ENCODE data around the gene OR5M11. TPM values are rescaled to one million over a fixed set of nuclear protein-coding genes. Genes with fewer than 3 reads are reported as not detected.
"Not testable (repeated sequence)": the region's sequence is repeated elsewhere in the genome, so short reads cannot be mapped to it uniquely, and the experiment has no call there.

OR5M11 gene
- not detected for total RNA-seq

DNA sequence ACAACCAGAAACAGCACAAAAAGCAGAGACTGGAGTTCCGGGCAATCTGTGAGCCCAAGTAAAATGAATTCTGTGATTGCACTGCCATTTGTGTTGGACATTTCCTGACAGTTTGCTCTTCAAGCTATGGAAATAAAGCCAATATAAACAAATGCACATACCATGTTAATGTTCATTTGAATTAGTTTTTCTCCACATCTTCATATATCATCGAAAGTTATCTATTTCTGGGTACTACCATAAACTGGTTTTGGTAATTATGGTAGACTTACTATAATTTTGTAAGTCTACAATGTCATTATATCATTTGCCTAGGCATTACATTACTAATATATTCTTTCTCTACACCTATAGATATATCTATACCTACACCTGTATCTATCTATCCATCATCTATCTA lies at the start of gene OR5M11:
Gene OR5M11 (minus strand): TSS at position 101 of the 400 bp plus-strand sequence. CDS start 0 bp downstream, at position 101.
- Histone ChIP-seq H3K4me1 (ENCODE audit: control insufficient read depth in 1 of 2, low read depth in 2 of 2) (no peaks in the 10 kb centered on the region), H3K36me3 (no peaks in the 10 kb centered on the region), H3K27me3 (replicated peaks; ENCODE audit: insufficient read depth) (no peaks in the 10 kb centered on the region), H3K4me3 (no peak within 1 kb of the TSS), H3K27ac (no peak within 1 kb of the TSS), H3K9me3 (no peaks in the 10 kb centered on the region)
- TF ChIP-seq, protein P1, sequence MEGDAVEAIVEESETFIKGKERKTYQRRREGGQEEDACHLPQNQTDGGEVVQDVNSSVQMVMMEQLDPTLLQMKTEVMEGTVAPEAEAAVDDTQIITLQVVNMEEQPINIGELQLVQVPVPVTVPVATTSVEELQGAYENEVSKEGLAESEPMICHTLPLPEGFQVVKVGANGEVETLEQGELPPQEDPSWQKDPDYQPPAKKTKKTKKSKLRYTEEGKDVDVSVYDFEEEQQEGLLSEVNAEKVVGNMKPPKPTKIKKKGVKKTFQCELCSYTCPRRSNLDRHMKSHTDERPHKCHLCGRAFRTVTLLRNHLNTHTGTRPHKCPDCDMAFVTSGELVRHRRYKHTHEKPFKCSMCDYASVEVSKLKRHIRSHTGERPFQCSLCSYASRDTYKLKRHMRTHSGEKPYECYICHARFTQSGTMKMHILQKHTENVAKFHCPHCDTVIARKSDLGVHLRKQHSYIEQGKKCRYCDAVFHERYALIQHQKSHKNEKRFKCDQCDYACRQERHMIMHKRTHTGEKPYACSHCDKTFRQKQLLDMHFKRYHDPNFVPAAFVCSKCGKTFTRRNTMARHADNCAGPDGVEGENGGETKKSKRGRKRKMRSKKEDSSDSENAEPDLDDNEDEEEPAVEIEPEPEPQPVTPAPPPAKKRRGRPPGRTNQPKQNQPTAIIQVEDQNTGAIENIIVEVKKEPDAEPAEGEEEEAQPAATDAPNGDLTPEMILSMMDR (IDR thresholded peaks at IDR 0.05) = no peak
- DNase-seq (ENCODE audit: low spot score) (no peak), ATAC-seq (ENCODE audit: insufficient number of reproducible peaks, low FRiP score, low read depth) (no peak)

DNA sequence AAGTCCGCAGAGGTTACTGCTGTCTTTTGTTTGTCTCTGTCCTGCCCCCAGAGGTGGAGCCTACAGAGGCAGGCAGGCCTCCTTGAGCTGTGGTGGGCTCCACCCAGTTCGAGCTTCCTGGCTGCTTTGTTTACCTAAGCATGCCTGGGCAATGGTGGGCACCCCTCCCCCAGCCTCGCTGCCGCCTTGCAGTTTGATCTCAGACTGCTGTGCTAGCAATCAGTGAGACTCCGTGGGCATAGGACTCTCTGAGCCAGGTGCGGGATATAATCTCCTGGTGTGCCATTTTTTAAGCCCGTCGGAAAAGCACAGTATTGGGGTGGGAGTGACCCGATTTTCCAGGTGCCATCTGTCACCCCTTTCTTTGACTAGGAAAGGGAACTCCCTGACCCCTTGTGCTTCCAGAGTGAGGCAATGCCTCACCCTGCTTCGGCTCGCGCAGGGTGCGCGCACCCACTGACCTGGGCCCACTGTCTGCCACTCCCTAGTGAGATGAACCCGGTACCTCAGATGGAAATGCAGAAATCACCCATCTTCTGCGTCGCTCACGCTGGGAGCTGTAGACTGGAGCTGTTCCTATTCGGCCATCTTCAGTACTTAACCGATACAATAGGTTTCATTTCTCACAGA lies 49.1 kb upstream of the OR5M11 start:
- not testable (repeated sequence) for H3K9me3 ChIP-seq; DNase-seq (ENCODE audit: low spot score); H3K4me1 ChIP-seq (ENCODE audit: control insufficient read depth in 1 of 2, low read depth in 2 of 2); ATAC-seq (ENCODE audit: insufficient number of reproducible peaks, low FRiP score, low read depth); H3K27ac ChIP-seq; H3K27me3 ChIP-seq (replicated peaks; ENCODE audit: insufficient read depth); H3K4me3 ChIP-seq; H3K36me3 ChIP-seq

DNA sequence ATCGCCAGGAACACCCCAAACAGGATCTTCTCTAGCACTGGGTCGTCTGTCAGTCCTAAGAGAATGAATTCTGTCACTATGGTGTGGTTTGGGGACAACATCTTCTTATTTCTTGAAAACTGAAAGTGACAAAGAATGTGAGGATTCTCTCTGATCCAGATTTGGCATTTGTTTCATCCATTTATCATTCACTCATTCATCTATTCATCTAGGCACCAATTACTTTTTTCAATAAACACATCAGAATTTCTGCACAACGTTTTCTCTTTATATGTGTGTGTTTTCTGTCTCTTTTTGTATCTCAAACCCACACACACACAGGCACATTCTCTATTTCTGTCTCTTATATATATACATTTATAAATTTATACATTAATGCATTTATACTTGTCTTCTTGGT lies 34.6 kb upstream of the OR5M11 start, which contains the start of gene OR5M10:
Gene OR5M10 (minus strand): TSS at position 101 of the 400 bp plus-strand sequence. CDS start 0 bp downstream, at position 101.
- Histone ChIP-seq H3K36me3 (no peaks in the 10 kb centered on the region), H3K4me3 (no peak within 1 kb of the TSS), H3K9me3 (no peaks in the 10 kb centered on the region), H3K4me1 (ENCODE audit: control insufficient read depth in 1 of 2, low read depth in 2 of 2) (no peaks in the 10 kb centered on the region), H3K27ac (no peak within 1 kb of the TSS), H3K27me3 (replicated peaks; ENCODE audit: insufficient read depth) (no peaks in the 10 kb centered on the region)
- DNase-seq (ENCODE audit: low spot score) (no peak), ATAC-seq (ENCODE audit: insufficient number of reproducible peaks, low FRiP score, low read depth) (no peak)
- TF ChIP-seq, protein P1 (IDR thresholded peaks at IDR 0.05) = no peak

DNA sequence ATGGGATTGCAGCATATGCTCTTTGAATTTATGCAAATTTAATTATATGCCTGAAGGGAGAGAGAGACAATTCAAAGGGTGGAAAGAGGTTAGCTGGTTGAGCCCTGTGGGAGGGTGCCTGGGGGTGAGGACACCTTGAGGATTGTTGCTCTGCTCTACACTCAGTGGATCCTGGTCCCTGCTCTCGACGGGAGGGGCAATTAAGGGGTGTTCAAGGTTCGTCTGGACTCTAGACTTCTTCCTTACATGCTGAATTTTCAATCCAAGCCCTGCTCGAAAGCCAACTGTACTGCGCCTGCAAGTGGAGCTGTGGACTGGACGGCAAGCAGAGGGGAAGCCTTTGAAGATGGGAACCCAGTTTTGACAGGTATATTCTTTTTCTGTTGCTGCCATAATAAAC lies 15.5 kb upstream of the OR5M11 start:
- Histone ChIP-seq H3K36me3 (no peaks in the 10 kb centered on the region), H3K4me1 (ENCODE audit: control insufficient read depth in 1 of 2, low read depth in 2 of 2) (no peaks in the 10 kb centered on the region), H3K27me3 (replicated peaks; ENCODE audit: insufficient read depth) (no peaks in the 10 kb centered on the region), H3K9me3 (no peaks in the 10 kb centered on the region), H3K27ac (no peak overlapping the region), H3K4me3 (no peak overlapping the region)
- ATAC-seq (ENCODE audit: insufficient number of reproducible peaks, low FRiP score, low read depth) = no peak
- TF ChIP-seq, protein P1 (IDR thresholded peaks at IDR 0.05) = no peak
- DNase-seq (ENCODE audit: low spot score) = no peak

DNA sequence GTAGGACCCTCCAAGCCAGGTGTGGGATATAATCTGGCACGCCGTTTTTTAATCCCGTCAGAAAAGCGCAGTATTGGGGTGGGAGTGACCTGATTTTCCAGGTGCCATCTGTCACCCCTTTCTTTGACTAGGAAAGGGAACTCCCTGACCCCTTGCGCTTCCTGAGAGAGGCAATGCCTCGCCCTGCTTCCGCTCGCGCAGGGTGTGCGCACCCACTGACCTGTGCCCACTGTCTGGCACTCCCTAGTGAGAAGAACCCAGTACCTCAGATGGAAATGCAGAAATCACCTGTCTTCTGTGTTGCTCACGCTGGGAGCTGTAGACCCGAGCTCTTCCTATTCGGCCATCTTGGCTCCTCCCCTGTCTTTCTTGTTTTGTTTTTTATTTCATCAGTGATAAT lies 11.6 kb upstream of the OR5M11 start:
- ATAC-seq (ENCODE audit: insufficient number of reproducible peaks, low FRiP score, low read depth); H3K27me3 ChIP-seq (replicated peaks; ENCODE audit: insufficient read depth); H3K36me3 ChIP-seq; H3K9me3 ChIP-seq; H3K4me1 ChIP-seq (ENCODE audit: control insufficient read depth in 1 of 2, low read depth in 2 of 2); H3K4me3 ChIP-seq; H3K27ac ChIP-seq; DNase-seq (ENCODE audit: low spot score): not testable (repeated sequence)

DNA sequence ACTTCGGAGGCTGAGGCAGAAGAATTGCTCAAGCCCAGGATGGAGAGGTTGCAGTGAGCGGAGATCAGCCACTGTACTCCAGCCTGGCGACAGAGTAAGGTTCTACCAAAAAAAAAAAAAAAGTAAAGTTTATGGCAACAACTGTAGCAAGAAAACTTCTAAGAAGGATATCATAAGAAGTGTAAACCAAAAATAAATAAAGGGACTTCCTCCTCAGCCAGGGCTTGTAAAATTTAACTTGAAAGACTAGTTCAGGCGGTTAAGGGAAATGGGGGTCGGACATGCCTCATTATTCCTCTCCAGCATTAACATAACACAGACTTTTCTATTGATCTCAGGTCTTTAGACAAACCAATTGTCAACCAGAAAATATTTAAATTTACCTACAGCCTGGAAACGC lies 2.5 kb upstream of the OR5M11 start:
- no peaks in the 10 kb centered on the region for H3K9me3 ChIP-seq
- H3K27me3 ChIP-seq (replicated peaks; ENCODE audit: insufficient read depth) = no peaks in the 10 kb centered on the region
- no peak overlapping the region for H3K4me3 ChIP-seq
- H3K4me1 ChIP-seq (ENCODE audit: control insufficient read depth in 1 of 2, low read depth in 2 of 2) = no peaks in the 10 kb centered on the region
- ATAC-seq (ENCODE audit: insufficient number of reproducible peaks, low FRiP score, low read depth) (no peak), DNase-seq (ENCODE audit: low spot score) (no peak)
- no peak overlapping the region for H3K27ac ChIP-seq
- TF ChIP-seq, protein P1 (IDR thresholded peaks at IDR 0.05) = no peak
- H3K36me3 ChIP-seq = no peaks in the 10 kb centered on the region

All from thoracic aorta (tissue), 2 donors.